HG02588 (cell line): ENCODE measurements around the gene EGLN2.
"Not testable (repeated sequence)": the region's sequence is repeated elsewhere in the genome, so short reads cannot be mapped to it uniquely, and the experiment has no call there.

Source experiments
- ATAC-seq: cut with Tn5 transposase; IDR thresholded peaks from one replicate; pipeline ENCODE4 v1.9.1; 2021; ENCODE audit warnings: mild to moderate bottlenecking, moderate library complexity; ENCODE audit not compliant: unreplicated experiment

The EGLN2 gene

GRCh38 chr19:40815223-40815622 is 16.2 kb downstream of the EGLN2 start:
- no peak for ATAC-seq

- ATAC-seq: not testable (repeated sequence)
Measured at GRCh38 chr19:40818480-40819399, 19.7 kb downstream of the EGLN2 start.

GRCh38 chr19:40819479-40820234 is 20.7 kb downstream of the EGLN2 start:
- ATAC-seq: not testable (repeated sequence)

GRCh38 chr19:40822161-40822560 is 23.2 kb downstream of the EGLN2 start:
- ATAC-seq: no peak

GRCh38 chr19:40822704-40823553 is 23.9 kb downstream of the EGLN2 start:
- not testable (repeated sequence) for ATAC-seq

- not testable (repeated sequence) for ATAC-seq
Measured at GRCh38 chr19:40824916-40825315, 25.9 kb downstream of the EGLN2 start.

- ATAC-seq: not testable (repeated sequence)
Measured at GRCh38 chr19:40825460-40826095, 26.6 kb downstream of the EGLN2 start.

- not testable (repeated sequence) for ATAC-seq
Measured at GRCh38 chr19:40826312-40826698, 27.3 kb downstream of the EGLN2 start.

GRCh38 chr19:40826699-40827385 is 27.9 kb downstream of the EGLN2 start:
- not testable (repeated sequence) for ATAC-seq

GRCh38 chr19:40827386-40828247 is 28.6 kb downstream of the EGLN2 start:
- ATAC-seq: no peak

- ATAC-seq: no peak
Measured at GRCh38 chr19:40829205-40829604, 30.2 kb downstream of the EGLN2 start.

- ATAC-seq: not testable (repeated sequence)
Measured at GRCh38 chr19:40830741-40831140, 31.8 kb downstream of the EGLN2 start.

- ATAC-seq: no peak
Measured at GRCh38 chr19:40831502-40832430, 32.8 kb downstream of the EGLN2 start.

- not testable (repeated sequence) for ATAC-seq
Measured at GRCh38 chr19:40832431-40832790, 33.4 kb downstream of the EGLN2 start.

- ATAC-seq: not testable (repeated sequence)
Measured at GRCh38 chr19:40833728-40834533, 34.9 kb downstream of the EGLN2 start.

- ATAC-seq: no peak
Measured at GRCh38 chr19:40836754-40837429, 37.9 kb downstream of the EGLN2 start.
